HepG2 (cell line): Measurements from ENCODE around the gene HNRNPUL1. TPM values are rescaled to one million over a fixed set of nuclear protein-coding genes. Genes with fewer than 3 reads are reported as not detected.

Experiments
- ATAC-seq: fragments of 200-7000 bp; cut with Tn5 transposase; 3 replicates; pipeline ENCODE4 v1.9.1; 2020; ENCODE audit warnings: mild to moderate bottlenecking, moderate library complexity
- BruUV-seq: library from RNA; stranded (reverse); fragments of 400-500 nt; replicated peaks from 2 replicates; lab custom pipeline; 2021; lab: Mats Ljungman, UMichigan
- CTCF ChIA-PET: fragments of 300-600 bp; formaldehyde crosslinking; extraction: SDS; loops from one replicate; lab custom pipeline; 2021; ENCODE audit warnings: low total read pairs, inconsistent platforms, low intra/inter-chr PET ratio; lab: Yijun Ruan, JAX
- POLR2A ChIA-PET: fragments of 350-600 bp; sonication (Branson Sonifier 250); formaldehyde crosslinking; loops from one replicate; lab custom pipeline; 2020; ENCODE audit warnings: antibody characterized with exemption, inconsistent platforms; lab: Yijun Ruan, JAX
- DNase-seq: peaks from one replicate; pipeline ENCODE4 v3.0.0-alpha.2; 2015; ENCODE audit warnings: low spot score
- FAIRE-seq: peaks from 3 replicates; lab custom pipeline; 2011; peaks lifted over from hg19 to GRCh38; lab: Jason Lieb, UNC
- H2AFZ ChIP-seq: one replicate; pipeline ENCODE4 v1.6.1; 2011; ENCODE audit warnings: low read length, inconsistent platforms
- H3K27ac ChIP-seq: fragments of 300-600 bp; 3 replicates; pipeline ENCODE4 v1.8.0; 2011; ENCODE audit warnings: mixed run types, mild to moderate bottlenecking, mixed read lengths, low read length, inconsistent platforms; ENCODE audit not compliant: insufficient read depth; ENCODE audit errors: extremely low read length
- H3K27me3 ChIP-seq, 2 experiments: fragments of 200-600 bp in 1 of 2; 2 replicates in 1 of 2; 3 replicates in 1 of 2; pipeline versions ENCODE4 v1.6.0 to v1.8.0; 2011; ENCODE audit warnings: low read length in 2 of 2, mild to moderate bottlenecking in 2 of 2, moderate library complexity in 2 of 2, inconsistent platforms in 1 of 2; ENCODE audit not compliant: insufficient read depth in 2 of 2, control insufficient read depth in 1 of 2
- H3K36me3 ChIP-seq, 2 experiments: fragments of 200-600 bp in 1 of 2; replicated peaks in 1 of 2; 2 replicates in 1 of 2; 3 replicates in 1 of 2; pipeline versions ENCODE4 v1.5.1 to v1.8.0; 2011; ENCODE audit warnings: low read length in 2 of 2, inconsistent platforms in 1 of 2; ENCODE audit not compliant: insufficient read depth in 2 of 2, control insufficient read depth in 1 of 2
- H3K4me1 ChIP-seq: 2 replicates; pipeline ENCODE4 v1.5.1; 2012; ENCODE audit warnings: low read length, inconsistent platforms; ENCODE audit not compliant: insufficient read depth
- H3K4me2 ChIP-seq: 2 replicates; pipeline ENCODE4 v1.6.0; 2011; ENCODE audit warnings: low read depth, low read length, inconsistent platforms
- H3K4me3 ChIP-seq, 3 experiments: fragments of 200-600 bp in 1 of 3; sonication (generic), shearing (Covaris generic) in 1 of 3; replicated peaks in 1 of 3; 2 replicates each; pipeline ENCODE4 v1.5.1; 2011 to 2016; ENCODE audit warnings: low read length in 3 of 3, inconsistent platforms in 2 of 3, low read depth in 2 of 3, mild to moderate bottlenecking in 2 of 3, control low read depth in 1 of 3, mixed read lengths in 1 of 3; ENCODE audit not compliant: insufficient read depth in 1 of 3
- H3K79me2 ChIP-seq: one replicate; pipeline ENCODE4 v1.6.1; 2011; ENCODE audit warnings: low read length, inconsistent platforms; ENCODE audit not compliant: insufficient read depth
- H3K9ac ChIP-seq: 2 replicates; pipeline ENCODE4 v1.6.0; 2011; ENCODE audit warnings: mild to moderate bottlenecking, low read depth, low read length, inconsistent platforms; ENCODE audit not compliant: insufficient read depth
- H3K9me3 ChIP-seq: 2 replicates; pipeline ENCODE4 v1.5.1; 2012; ENCODE audit warnings: mild to moderate bottlenecking, low read length
- H4K20me1 ChIP-seq: 2 replicates; pipeline ENCODE4 v1.6.0; 2011; ENCODE audit warnings: inconsistent platforms, mild to moderate bottlenecking, low read length, moderate library complexity; ENCODE audit not compliant: insufficient read depth
- E2F1 ChIP-seq: sonication (generic); formaldehyde crosslinking; IDR thresholded peaks from 2 replicates; pipeline ENCODE4 v1.5.0; 2020; ENCODE audit warnings: missing genetic modification reagents
- ETV6 ChIP-seq: sonication (generic); formaldehyde crosslinking; conservative IDR thresholded peaks from 2 replicates; pipeline ENCODE4 v1.4.0; 2020; ENCODE audit warnings: missing genetic modification reagents
- FOXK1 ChIP-seq: sonication (generic); formaldehyde crosslinking; IDR thresholded peaks from 2 replicates; pipeline ENCODE4 v1.4.0; 2020; ENCODE audit warnings: low read depth, missing genetic modification reagents, borderline replicate concordance
- GMEB1 ChIP-seq: sonication (generic); formaldehyde crosslinking; IDR thresholded peaks from 2 replicates; pipeline ENCODE4 v1.5.1; 2020; ENCODE audit warnings: missing genetic modification reagents, mild to moderate bottlenecking, borderline replicate concordance
- HNRNPUL1 ChIP-seq: fragments of 200-400 bp; formaldehyde crosslinking; IDR thresholded peaks from 2 replicates; pipeline ENCODE4 v1.6.1; 2017; ENCODE audit warnings: low read depth, mild to moderate bottlenecking, low read length, moderate library complexity
- NCOR1 ChIP-seq: fragments of 200-600 bp; sonication (generic); IDR thresholded peaks from 2 replicates; pipeline ENCODE4 v1.7.0; 2017; ENCODE audit warnings: antibody characterized with exemption, low read length, borderline replicate concordance
- POLR2A ChIP-seq, 2 experiments: IDR thresholded peaks; 2 replicates each; pipeline ENCODE4 v1.6.1; 2011; ENCODE audit warnings: low read depth in 2 of 2, low read length in 2 of 2, mild to moderate bottlenecking in 1 of 2, moderate library complexity in 1 of 2; ENCODE audit not compliant: insufficient read depth in 1 of 2
- RARG ChIP-seq: sonication (generic); formaldehyde crosslinking; IDR thresholded peaks from 2 replicates; pipeline ENCODE4 v1.4.0; 2020; ENCODE audit warnings: low read depth, mild to moderate bottlenecking, missing genetic modification reagents
- TFAP4 ChIP-seq: sonication (generic); IDR thresholded peaks from 2 replicates; pipeline ENCODE4 v1.6.1; 2016; ENCODE audit warnings: low read depth, borderline replicate concordance
- TFDP1 ChIP-seq: IDR thresholded peaks from 2 replicates; pipeline ENCODE4 v1.6.1; 2016; ENCODE audit warnings: missing compliant biosample characterization, missing genetic modification reagents, borderline replicate concordance
- THAP7 ChIP-seq: sonication (generic); formaldehyde crosslinking; IDR thresholded peaks from 2 replicates; pipeline ENCODE4 v1.8.1; 2023; ENCODE audit warnings: mild to moderate bottlenecking, missing genetic modification reagents
- YEATS2 ChIP-seq: sonication (generic); formaldehyde crosslinking; IDR thresholded peaks from 2 replicates; pipeline ENCODE4 v1.4.0; 2020; ENCODE audit warnings: missing genetic modification reagents, borderline replicate concordance
- ZFP90 ChIP-seq: sonication (generic); formaldehyde crosslinking; IDR thresholded peaks from 2 replicates; pipeline ENCODE4 v1.8.0; 2022; ENCODE audit warnings: missing genetic modification reagents, mild to moderate bottlenecking, inconsistent platforms, borderline replicate concordance
- ZNF7 ChIP-seq: IDR thresholded peaks from 2 replicates; pipeline ENCODE4 v1.6.1; 2016; ENCODE audit warnings: missing biosample characterization, missing genetic modification reagents
- ZNF775 ChIP-seq: sonication (generic); formaldehyde crosslinking; IDR thresholded peaks from 2 replicates; pipeline ENCODE4 v1.4.0; 2020; ENCODE audit warnings: missing genetic modification reagents, mild to moderate bottlenecking, moderate library complexity, borderline replicate concordance
- ZNF782 ChIP-seq: sonication (generic); formaldehyde crosslinking; IDR thresholded peaks from 2 replicates; pipeline ENCODE4 v1.4.0; 2020; ENCODE audit warnings: missing genetic modification reagents, mild to moderate bottlenecking, borderline replicate concordance
- ZNF891 ChIP-seq: sonication (generic); formaldehyde crosslinking; IDR thresholded peaks from 2 replicates; pipeline ENCODE4 v1.5.0; 2020; ENCODE audit warnings: mild to moderate bottlenecking, missing genetic modification reagents
- WGBS: methylation state at CpG from one replicate; pipeline ENCODE4 v1.1.6; 2017; ENCODE audit warnings: low lambda C conversion rate; 5-methylcytosine and 5-hydroxymethylcytosine counted together
- in situ Hi-C: cut with HindIII; loops from 2 replicates; pipeline ENCODE4 v1.10.0; 2017; ENCODE audit warnings: low pct_unique_long_range_greater_than_20kb; ENCODE audit not compliant: extremely low pct_ligation_motif_present
- intact Hi-C: fragments of 100-400 bp; cut with micrococcal nuclease; formaldehyde crosslinking; loops from one replicate; pipeline ENCODE4 v1.10.0; 2022; ENCODE audit not compliant: unreplicated experiment
- polyA plus RNA-seq, 8 experiments: library from polyadenylated mRNA; depleted of rRNA in 3 of 8; stranded (reverse) in 7 of 8; unstranded in 1 of 8; fragments of >200 nt; fragmentation: Illumina TruSeq in 4 of 8; extraction: Trizol in 4 of 8; gene quantifications; 2 replicates each; pipeline versions ENCODE4 v1.2.1 to v1.2.3, GENCODE V29; 2011 to 2016; ENCODE audit warnings: low read depth in 4 of 8, missing spikeins in 1 of 8, mixed read lengths in 1 of 8; ENCODE audit not compliant: insufficient read depth in 1 of 8
- total RNA-seq, 5 experiments: library from RNA; depleted of rRNA; stranded (reverse); fragments of >200 nt; fragmentation: Illumina TruSeq; extraction: Trizol; gene quantifications; 2 replicates each; pipeline ENCODE4 v1.2.3, GENCODE V29; 2016; ENCODE audit warnings: low read depth in 1 of 5

Gene HNRNPUL1
- total and polyA plus RNA-seq, 2 of the 13 experiments (the other 11 are each of a cell fraction or from before 2014, with no cell fraction given): 30.9 to 81.7 TPM

GRCh38 chr19:41309180-41310032, 45.2 kb downstream of the HNRNPUL1 start:
- peak overlapping the region; percentile 90 for H3K9ac ChIP-seq
- no peak overlapping the region for H2AFZ ChIP-seq
- peak overlapping the region; percentile 72 to 90 (median 85) for H3K4me3 ChIP-seq
- H4K20me1 ChIP-seq: no peaks in the 10 kb centered on the region
- ChIA-PET POLR2A (interaction anchor here (1.2 to 5.3 kb wide), 6 partner anchors 11 to 105 kb away, joined by 4 to 55 read pairs (median 8); partner anchors contain the start of genes HNRNPUL1 and TGFB1), CTCF (interaction anchor here (0.7 to 1.5 kb wide), 4 partner anchors 43 to 183 kb away, joined by 3 to 6 read pairs (median 4); no protein-coding TSS in a partner anchor)
- peak overlapping the region; percentile 84 for H3K4me2 ChIP-seq
- peaks cover 25% of the 10 kb centered on the region for H3K79me2 ChIP-seq
- WGBS: 29% methylated on average over 26 of the region's 26 CpGs
- FAIRE-seq: peak; percentile 12
- H3K27ac ChIP-seq: peak overlapping the region; percentile 91
- H3K9me3 ChIP-seq: no peaks in the 10 kb centered on the region
- no peaks in the 10 kb centered on the region for H3K27me3 ChIP-seq
- H3K36me3 ChIP-seq: peaks cover 27 to 44% of the 10 kb centered on the region in 2 experiments
- DNase-seq: no peak
- intact Hi-C loops: loop anchor here (2.0 kb wide), 1 partner anchor 47 kb away; no protein-coding TSS in a partner anchor
- BruUV-seq: TSS peak; percentile 77
- ATAC-seq: peak; percentile 21
- peaks cover 28% of the 10 kb centered on the region for H3K4me1 ChIP-seq
- in situ Hi-C loops: loop anchor here (5.0 kb wide), 2 partner anchors 42 to 43 kb away; partner anchors contain the start of gene TGFB1
- TF ChIP-seq HNRNPUL1 (no peak), TFDP1 (CRISPR knock-in tag) (no peak), GMEB1 (no peak), ETV6 (no peak), ZNF891 (CRISPR knock-in tag) (no peak), ZFP90 (CRISPR knock-in tag) (0 out of 2 replicates have a peak, but pooled peaks have one; percentile 9), ZNF775 (CRISPR knock-in tag) (0 out of 2 replicates have a peak, but pooled peaks have one; percentile 1), ZNF782 (CRISPR knock-in tag) (no peak), FOXK1 (CRISPR knock-in tag) (no peak), ZNF7 (CRISPR knock-in tag) (no peak), THAP7 (CRISPR knock-in tag) (no peak), POLR2A (IDR thresholded peaks at IDR 0.05; ENCODE audit: insufficient read depth in 1 of 2, low read depth in 2 of 2, low read length in 2 of 2) (peak in 1 of 2 experiments; percentile 26; a peak in 1 of 4 replicates), NCOR1 (no peak), RARG (CRISPR knock-in tag) (no peak), E2F1 (CRISPR knock-in tag) (no peak), YEATS2 (CRISPR knock-in tag) (no peak), TFAP4 (no peak)
